ENCODE measurements around the gene DDIT3. TPM values are rescaled to one million over a fixed set of nuclear protein-coding genes. Genes with fewer than 3 reads are reported as not detected.

DDIT3 gene
- total RNA-seq, 2 experiments from 2014 or later: 28.0 TPM

DNA sequence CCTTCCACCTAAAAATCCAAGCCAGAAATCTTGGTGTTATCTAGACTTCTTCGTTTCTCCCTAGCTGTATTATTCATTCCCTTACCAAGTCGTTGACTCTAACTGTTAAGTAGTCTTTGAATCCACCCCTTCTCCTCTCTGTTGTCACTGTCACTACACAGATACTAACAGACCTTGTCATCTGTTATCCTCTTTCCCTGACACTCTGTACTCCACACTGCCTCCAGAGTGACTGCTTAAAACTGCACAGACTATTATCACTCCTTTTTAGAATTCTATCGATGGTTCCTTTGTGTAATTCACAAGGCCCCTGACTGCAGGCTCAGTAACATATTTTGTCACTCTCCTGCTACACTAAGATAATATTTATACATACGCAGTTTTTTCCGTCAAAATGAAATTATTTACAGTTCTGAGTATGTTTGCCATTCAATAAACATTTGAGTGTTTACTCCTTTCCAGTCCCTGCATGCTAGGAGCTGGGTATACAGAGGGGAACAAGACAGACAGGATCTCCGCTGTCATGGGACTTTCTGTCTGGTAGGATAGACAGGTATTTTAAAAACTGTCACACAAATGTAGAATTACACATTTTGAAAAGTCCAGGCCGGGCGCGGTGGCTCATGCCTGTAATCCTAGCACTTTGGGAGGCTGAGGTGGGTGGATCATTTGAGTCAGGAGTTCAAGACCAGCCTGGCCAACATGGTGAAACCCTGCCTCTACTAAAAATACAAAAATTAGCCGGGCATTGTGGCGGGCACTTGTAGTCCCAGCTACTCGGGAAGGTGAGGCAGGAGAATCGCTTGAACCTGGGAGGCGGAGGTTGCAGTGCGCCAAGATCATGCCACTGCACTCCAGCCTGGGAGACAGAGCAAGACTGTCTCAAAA, 28.7 kb downstream of the DDIT3 start:
- DNase-seq (no peak), ATAC-seq (no peak)
- H3K4me1 Mint-ChIP-seq (ENCODE audit: low read depth): peaks cover 27% of the 10 kb centered on the region
- intact Hi-C loops (cut with micrococcal nuclease): no loop called here
- H3K36me3 Mint-ChIP-seq (ENCODE audit: low read depth): peaks cover 66% of the 10 kb centered on the region
- ChIA-PET POLR2A (interaction anchor here (0.5 to 6.4 kb wide), 6 partner anchors 8 to 278 kb away, joined by 3 to 50 read pairs (median 6); partner anchors contain the start of gene DDIT3), CTCF (interaction anchor here (0.8 to 2.0 kb wide), 3 partner anchors 11 to 32 kb away, joined by 3 to 5 read pairs (median 4); partner anchors contain the start of gene GLI1)
- H3K4me3 Mint-ChIP-seq: no peak overlapping the region
- TF ChIP-seq, protein P1, sequence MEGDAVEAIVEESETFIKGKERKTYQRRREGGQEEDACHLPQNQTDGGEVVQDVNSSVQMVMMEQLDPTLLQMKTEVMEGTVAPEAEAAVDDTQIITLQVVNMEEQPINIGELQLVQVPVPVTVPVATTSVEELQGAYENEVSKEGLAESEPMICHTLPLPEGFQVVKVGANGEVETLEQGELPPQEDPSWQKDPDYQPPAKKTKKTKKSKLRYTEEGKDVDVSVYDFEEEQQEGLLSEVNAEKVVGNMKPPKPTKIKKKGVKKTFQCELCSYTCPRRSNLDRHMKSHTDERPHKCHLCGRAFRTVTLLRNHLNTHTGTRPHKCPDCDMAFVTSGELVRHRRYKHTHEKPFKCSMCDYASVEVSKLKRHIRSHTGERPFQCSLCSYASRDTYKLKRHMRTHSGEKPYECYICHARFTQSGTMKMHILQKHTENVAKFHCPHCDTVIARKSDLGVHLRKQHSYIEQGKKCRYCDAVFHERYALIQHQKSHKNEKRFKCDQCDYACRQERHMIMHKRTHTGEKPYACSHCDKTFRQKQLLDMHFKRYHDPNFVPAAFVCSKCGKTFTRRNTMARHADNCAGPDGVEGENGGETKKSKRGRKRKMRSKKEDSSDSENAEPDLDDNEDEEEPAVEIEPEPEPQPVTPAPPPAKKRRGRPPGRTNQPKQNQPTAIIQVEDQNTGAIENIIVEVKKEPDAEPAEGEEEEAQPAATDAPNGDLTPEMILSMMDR (IDR thresholded peaks at IDR 0.05): peak; percentile 28
- H3K9me3 Mint-ChIP-seq: no peaks in the 10 kb centered on the region
- H3K27ac Mint-ChIP-seq: peak overlapping the region; percentile 66
- H3K27me3 Mint-ChIP-seq: no peaks in the 10 kb centered on the region

DNA sequence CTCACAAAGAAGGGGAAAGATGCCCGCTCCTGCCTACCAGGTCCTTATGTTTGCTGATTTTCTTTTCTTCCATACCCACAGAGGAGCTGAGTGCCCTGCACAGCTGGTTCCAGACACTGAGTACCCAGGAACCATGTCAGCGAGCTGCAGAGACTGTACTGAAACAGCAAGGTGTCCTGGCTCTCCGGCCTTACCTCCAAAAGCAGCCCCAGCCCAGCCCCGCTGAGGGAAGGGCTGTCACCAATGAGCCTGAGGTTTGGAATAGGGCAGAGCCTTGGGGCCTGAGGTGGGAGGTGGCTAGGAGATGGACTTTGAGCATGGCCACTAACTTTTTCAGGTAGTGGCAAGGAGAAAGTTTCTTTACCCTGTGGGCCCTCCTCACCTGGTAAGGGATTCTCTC, 30.2 kb downstream of the DDIT3 start:
- H3K27me3 Mint-ChIP-seq: no peaks in the 10 kb centered on the region
- no peak for DNase-seq
- no peak for ATAC-seq
- intact Hi-C loops (cut with micrococcal nuclease): no loop called here
- no peaks in the 10 kb centered on the region for H3K9me3 Mint-ChIP-seq
- H3K36me3 Mint-ChIP-seq (ENCODE audit: low read depth): peaks cover 56% of the 10 kb centered on the region
- H3K27ac Mint-ChIP-seq: peak overlapping the region; percentile 34
- peaks cover 27% of the 10 kb centered on the region for H3K4me1 Mint-ChIP-seq (ENCODE audit: low read depth)
- TF ChIP-seq, protein P1 (IDR thresholded peaks at IDR 0.05): no peak
- H3K4me3 Mint-ChIP-seq: peak overlapping the region; percentile 97
- POLR2A ChIA-PET: interaction anchor here (1.1 to 6.4 kb wide), 9 partner anchors 9 to 28 kb away, joined by 3 to 50 read pairs (median 5); partner anchors contain the start of genes ARHGAP9 and DDIT3
- CTCF ChIA-PET: no interaction called here

DNA sequence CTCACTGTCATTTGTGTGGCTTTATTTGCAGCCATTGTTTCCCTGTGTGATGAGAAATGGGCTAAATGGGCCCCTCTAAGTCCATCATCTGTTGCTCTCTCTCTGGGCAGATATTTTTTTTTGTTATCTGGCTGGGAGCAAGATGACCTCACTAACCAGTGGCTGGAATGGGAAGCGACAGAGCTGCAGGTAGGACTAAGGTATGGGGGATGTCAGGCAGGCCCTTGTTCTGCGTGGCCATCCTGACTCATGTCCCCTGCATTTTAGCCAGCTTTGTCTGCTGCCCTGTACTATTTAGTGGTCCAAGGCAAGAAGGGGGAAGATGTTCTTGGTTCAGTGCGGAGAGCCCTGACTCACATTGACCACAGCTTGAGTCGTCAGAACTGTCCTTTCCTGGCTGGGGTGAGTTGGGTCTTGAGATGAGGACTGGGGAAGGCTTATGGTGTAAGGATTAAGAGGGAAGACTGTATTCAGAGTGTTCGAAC, 31.1 kb downstream of the DDIT3 start:
- Mint-ChIP-seq H3K27me3 (no peaks in the 10 kb centered on the region), H3K4me1 (ENCODE audit: low read depth) (peaks cover 27% of the 10 kb centered on the region), H3K4me3 (peak overlapping the region; percentile 97), H3K36me3 (ENCODE audit: low read depth) (peaks cover 52% of the 10 kb centered on the region), H3K27ac (peak overlapping the region; percentile 95), H3K9me3 (no peaks in the 10 kb centered on the region)
- CTCF ChIA-PET: interaction anchor here (0.9 to 1.3 kb wide), 2 partner anchors 30 to 31 kb away, joined by 3 to 4 read pairs; partner anchors contain the start of gene DDIT3
- POLR2A ChIA-PET: interaction anchor here (1.1 to 6.4 kb wide), 10 partner anchors 8 to 29 kb away, joined by 3 to 50 read pairs (median 5); partner anchors contain the start of genes ARHGAP9 and DDIT3
- intact Hi-C loops (cut with micrococcal nuclease): no loop called here
- ATAC-seq (no peak), DNase-seq (no peak)
- TF ChIP-seq, protein P1 (IDR thresholded peaks at IDR 0.05): no peak

DNA sequence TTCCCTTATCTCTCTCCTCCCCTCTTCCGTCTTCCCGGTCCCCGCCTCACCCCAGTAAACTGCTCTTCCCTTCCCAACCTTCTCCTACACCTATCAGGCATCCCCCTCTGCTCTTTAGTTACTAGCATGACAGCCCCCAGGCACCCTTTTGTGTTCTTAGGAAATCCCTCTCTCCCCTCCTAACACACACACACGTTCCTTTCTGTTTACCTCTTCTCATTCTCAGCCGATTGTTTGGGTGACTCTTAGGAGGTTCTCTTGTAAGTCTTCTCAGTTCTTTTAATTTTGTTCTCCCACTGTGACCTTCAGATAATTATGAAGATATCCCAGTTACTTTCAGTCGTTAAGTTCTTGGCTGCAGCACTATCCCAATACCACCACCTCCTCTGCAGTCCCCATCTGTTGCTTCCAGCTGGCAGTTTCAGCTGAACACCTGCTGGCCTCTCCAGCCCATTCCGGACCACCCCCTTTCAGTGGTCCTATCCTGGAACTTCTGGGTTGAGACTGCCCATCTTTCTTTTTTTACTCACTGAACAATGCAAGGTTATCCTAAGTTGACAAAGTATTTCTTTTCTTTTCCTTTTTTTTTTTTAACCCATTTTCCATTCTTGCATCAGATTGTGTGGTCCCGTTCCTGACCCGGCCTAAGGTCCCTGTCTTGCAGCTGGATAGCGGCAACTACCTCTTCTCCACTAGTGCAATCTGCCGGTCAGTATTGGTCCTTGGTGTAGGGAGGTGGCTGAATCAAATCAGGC, 31.7 kb downstream of the DDIT3 start:
- TF ChIP-seq, protein P1 (IDR thresholded peaks at IDR 0.05): no peak
- H3K4me3 Mint-ChIP-seq: peak overlapping the region; percentile 97
- H3K9me3 Mint-ChIP-seq: no peaks in the 10 kb centered on the region
- H3K4me1 Mint-ChIP-seq (ENCODE audit: low read depth): peaks cover 27% of the 10 kb centered on the region
- ATAC-seq (no peak), DNase-seq (no peak)
- no peaks in the 10 kb centered on the region for H3K27me3 Mint-ChIP-seq
- H3K36me3 Mint-ChIP-seq (ENCODE audit: low read depth): peaks cover 51% of the 10 kb centered on the region
- ChIA-PET CTCF (interaction anchor here (0.9 to 1.3 kb wide), 2 partner anchors 30 to 32 kb away, joined by 3 to 4 read pairs; partner anchors contain the start of gene DDIT3), POLR2A (interaction anchor here (1.1 to 6.4 kb wide), 8 partner anchors 8 to 30 kb away, joined by 4 to 50 read pairs (median 8); partner anchors contain the start of genes ARHGAP9 and DDIT3)
- intact Hi-C loops (cut with micrococcal nuclease): no loop called here
- peak overlapping the region; percentile 95 for H3K27ac Mint-ChIP-seq

All from activated CD8-positive, alpha-beta T cell treated with anti-CD3 and anti-CD28 coated beads for 36 hours (primary cell).